Effector CD4-positive, alpha-beta T cell (primary cell): Measurements from ENCODE around the gene VPS13C.
"Not testable (repeated sequence)": the region's sequence is repeated elsewhere in the genome, so short reads cannot be mapped to it uniquely, and the experiment has no call there.

Experiments used
- DNase-seq: peaks from one replicate; pipeline ENCODE4 v3.0.0-alpha.2; 2020

The VPS13C gene

DNA sequence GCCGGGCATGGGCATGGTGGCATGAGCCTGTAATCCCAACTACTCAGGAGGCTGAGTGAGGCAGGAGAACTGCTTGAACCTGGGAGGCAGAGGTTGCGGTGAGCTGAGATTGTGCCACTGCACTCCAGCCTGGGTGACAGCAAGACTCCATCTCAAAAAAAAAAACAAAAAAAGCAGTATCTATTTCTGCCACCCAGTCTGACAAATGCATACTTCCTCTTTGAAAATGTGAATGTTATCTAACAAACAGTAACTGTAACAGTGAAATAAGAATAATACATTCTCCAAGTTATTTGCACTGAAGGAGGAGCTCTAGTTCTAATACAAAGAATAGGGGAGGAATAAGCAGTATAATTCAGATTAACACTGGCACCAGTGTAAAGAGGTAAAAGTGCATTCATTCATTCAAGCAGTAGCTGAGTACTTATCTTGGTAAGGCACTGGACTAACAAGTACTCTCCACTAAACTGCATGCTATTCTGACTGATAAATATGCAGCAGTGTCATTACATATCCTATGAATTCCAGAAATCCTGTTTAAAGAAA is 12.9 kb downstream of the VPS13C start:
- no peak for DNase-seq

DNA sequence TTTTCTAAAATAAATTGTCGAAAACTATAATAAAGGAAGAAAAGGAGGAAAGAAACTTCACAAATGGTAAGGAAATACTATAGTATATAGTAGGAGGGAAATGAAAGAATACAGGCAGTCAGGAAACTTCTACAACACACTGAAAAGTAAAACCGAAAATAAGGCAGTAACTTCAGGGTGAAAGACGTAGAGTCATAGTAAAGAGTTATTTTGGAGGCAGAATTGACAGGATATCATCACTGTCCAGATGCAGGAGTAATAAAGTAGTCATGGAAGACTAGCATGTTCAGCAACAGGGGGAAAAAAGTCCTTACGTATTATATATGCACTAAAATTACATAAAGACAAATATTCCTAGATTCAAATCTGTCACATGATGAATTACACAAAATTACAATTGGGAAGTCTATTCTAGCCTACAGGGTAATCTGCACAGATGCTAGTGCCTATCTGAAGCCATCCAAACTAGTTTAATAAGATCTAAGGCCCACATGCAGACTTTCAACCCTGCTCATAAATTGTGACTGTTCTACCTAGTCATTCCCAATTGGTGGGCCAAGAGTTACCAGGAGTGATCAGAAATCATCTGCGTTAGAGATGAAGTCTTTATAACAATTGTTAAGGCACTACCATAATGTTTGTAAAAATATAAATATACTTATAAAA is 14.0 kb downstream of the VPS13C start:
- no peak for DNase-seq

DNA sequence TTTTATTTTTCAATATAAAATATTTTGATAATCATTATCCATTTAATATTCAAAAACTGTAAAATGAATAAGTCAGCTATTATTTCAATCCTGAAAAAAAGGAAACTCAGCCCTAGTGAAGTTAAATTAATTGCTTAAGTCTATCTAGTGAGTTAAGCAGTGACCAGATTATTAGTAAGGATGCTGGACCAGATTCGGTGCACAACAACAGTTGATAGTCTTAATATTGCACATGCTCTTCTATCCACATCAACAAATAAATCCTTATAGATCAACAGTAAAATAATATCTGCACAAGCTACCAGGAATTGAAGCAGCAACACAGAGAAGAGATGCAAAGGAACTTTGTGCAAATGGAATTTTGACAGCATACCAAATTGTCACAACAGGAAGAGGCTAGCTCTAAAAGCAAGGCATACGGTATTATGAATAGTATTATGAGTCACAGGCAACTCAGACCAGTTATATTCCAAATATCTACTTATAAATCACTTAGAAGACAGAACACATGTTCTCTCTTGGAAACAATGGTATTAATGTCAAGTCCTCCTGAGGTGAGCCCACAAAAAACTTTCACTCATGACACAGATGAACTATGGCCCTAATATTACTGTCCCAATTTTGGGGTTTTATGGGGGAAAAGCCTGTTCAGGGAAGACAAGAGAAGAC is 24.9 kb downstream of the VPS13C start:
- DNase-seq: no peak

DNA sequence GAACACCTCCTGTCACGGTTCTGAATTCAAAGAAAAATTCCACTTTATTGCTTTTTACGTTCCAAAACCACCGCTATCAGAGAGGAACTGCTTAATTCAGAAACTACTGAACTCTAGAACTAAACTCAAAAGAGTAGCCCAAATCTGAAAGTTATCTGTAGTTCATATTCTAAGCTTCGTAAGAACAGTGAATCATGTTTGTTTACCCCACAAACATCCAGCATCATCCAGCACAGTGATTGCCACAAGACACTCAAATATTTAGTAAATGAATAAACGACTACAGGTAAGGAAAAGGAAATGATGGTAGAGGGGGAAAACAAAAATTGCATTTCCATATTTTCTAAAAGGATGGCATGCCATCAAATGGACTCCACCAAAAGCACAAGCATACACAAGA is 32.3 kb downstream of the VPS13C start:
- DNase-seq: no peak

DNA sequence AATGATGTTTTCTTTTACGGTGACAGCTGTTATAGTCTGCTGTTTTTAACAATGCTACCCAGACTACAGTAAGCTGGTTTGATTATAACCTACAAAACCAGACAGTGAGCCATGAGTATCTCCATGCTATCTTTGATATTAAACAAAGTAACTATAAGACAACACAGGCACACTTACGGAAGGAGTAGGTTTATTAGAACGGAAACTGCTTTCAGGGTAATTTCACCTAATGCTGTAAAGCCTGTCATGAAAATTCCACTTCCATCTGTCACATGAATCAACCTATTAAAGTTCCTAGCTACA is 33.0 kb downstream of the VPS13C start:
- no peak for DNase-seq

DNA sequence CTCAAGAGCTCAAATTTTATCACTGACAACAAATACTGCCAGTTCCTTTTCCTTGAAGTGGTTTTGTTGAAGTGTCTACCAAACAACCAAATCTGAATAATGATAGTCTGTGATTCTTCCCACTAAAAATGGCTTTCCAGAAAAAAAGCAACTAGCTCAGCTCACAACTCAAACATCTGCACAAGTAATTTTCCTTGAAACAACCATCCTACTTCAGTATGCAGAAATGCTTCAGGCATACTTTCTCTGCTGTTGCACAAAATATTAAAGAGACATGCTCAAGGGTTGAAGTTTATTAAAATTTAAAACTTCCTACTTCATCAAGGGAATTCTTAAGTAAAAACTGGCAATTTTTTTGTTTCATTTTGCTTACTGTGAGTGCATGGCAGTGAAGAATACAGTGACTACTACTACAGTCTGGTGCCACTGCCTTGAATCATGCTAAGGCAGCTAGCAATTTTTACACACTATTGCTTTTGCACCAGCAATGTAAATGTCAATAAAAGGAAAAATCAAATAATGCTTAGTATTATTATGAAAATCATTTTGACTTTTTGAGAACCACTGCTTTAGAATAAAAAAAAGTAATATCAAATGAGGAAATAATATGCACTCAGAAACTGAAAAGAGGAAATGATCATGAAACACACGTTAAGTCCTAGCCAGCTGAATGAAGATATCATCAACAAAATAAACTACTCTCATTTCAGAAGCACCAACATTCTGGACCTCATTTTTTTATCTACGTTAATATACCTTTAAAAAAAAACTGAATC is 33.6 kb downstream of the VPS13C start:
- DNase-seq: no peak

DNA sequence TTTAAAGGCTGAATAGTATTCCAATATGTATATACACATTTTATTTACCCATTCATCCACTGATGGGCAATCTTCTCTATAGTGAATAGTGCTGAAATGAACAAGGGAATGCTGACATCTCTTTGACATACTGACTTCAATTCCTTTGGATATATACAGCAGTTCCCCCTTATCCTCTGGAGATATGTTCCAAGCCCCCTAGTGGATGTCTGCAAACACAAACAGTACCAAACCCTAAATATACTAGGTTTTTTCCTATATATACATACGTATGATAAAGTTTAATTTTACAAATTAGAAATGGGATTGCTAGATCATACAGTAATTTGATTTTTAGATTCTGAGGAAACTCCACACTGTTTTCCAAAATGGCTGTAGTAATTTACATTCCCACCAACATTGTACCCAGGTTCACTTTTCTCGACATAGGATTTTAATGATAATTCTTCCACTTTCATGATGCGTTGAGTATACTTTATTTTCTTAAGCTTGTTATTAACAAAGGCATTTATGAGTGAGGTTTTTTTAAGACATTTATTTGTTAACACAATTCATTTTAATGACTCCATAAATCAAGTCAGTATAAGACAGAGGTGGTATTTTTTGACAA is 38.2 kb downstream of the VPS13C start:
- DNase-seq: no peak

DNA sequence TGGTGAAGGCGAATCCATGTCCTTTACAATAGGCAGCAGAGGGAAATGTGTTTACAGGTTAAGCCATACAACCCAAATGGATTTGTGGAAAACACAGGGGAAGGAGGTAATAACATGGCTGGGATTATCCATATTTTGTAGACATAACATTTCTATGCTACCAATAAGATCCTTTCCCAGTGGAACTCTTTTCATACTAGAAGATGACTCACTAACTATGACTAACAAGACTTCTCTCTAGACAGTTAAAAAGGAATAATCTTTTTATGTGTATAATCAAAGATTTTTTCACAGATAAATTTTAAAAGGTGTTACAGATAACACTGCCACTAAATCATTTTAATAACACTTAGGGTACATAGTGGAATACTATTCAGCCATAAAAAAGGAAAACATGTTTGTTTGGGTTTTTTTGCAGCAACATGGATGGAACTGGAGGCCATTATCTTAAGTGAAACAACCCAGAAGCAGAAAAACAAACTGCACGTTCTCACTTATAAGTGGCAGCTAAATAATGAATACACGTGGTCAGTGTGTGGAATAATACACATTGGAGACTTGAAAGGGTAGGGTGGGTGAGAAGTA is 39.6 kb downstream of the VPS13C start:
- no peak for DNase-seq

DNA sequence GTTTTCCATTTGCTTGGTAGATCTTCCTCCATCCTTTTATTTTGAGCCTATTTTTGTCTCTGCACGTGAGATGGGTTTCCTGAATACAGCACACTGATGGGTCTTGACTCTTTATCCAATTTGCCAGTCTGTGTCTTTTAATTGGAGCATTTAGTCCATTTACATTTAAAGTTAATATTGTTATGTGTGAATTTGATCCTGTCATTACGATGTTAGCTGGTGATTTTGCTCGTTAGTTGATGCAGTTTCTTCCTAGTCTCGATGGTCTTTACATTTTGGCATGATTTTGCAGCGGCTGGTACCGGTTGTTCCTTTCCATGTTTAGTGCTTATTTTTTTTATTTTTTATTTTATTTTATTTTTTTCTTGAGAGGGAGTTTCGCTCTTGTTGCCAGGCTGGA is 54.9 kb downstream of the VPS13C start:
- DNase-seq: not testable (repeated sequence)

DNA sequence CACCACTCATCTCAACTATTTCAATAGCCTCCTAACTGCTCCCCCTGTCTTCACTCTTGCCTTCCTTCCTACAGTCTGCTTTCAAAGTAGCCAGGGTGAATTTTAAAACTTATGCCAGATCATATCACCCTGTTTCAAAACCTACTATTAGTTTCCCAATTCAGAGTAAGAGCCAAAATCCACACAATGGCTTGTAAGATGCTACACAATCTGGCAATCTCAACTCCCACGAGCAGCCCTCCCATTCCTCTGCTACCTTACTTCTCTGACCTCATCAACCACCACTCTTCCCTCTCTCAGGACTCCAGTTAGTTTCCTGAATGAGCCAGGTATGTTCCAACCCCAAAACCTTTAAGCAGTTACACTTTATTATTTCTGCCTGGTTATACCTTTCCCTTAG is 62.5 kb downstream of the VPS13C start:
- no peak for DNase-seq

DNA sequence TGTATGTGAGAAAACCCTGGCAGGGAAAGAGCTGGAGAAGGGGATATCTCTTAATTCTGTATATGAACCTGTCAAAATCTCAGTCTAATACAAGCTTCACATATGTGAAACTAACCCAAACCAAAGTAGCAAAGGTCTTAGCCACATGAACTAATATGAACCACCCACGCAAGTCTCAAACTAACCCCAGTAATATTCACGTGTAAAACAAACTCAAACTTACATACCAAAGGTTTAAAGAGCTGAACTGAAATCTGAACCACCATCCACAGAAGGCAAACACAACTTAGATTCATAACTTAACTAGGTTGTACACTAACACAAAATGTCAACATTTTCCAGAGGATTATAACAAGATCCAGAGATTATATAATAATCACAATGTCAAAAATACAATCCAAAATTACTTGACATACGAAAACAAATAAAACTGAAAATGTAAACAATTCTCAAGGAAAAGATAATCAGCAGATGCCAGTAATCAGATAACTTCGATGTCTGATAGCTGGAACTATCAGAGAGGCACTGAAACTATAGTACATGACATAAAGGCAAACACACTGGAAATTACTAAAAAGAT is 64.1 kb downstream of the VPS13C start:
- DNase-seq: no peak

DNA sequence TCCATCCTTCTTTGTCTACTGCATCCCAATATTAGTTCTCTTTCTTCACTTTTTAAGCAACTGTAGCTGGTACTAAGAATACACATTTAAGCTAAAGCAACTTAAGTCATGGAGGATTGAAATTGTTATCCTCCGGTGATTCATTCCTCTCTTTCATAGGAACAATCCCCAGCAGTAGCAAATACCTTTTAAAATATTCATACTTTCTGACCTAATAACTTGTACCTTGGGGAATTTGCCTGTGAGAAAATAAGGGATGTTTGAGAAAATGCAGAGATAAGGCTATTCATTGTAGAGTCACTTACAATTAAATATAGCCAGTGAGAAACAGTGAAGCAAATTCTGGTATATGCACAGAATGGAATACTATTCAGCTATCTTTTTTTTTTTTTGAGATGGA is 66.0 kb downstream of the VPS13C start:
- no peak for DNase-seq

DNA sequence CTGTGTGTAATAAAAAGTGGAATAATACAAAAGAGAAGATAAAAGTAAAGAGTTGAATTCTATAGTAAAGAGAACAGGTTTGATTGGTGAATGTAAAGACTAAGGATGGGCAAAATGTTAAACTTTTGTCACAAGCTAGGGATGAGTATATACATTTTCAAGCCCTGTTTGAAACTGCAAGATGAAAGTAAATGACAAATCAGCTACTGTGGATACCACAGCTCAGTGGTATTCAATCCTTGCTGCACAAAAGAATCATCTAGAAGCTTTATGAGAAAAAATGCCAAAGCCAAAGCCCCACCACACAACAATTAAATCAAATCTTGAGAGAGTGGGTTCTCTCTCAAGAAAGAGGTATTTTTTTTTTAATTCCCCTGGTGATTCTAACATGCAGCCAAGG is 67.7 kb downstream of the VPS13C start:
- DNase-seq: no peak

DNA sequence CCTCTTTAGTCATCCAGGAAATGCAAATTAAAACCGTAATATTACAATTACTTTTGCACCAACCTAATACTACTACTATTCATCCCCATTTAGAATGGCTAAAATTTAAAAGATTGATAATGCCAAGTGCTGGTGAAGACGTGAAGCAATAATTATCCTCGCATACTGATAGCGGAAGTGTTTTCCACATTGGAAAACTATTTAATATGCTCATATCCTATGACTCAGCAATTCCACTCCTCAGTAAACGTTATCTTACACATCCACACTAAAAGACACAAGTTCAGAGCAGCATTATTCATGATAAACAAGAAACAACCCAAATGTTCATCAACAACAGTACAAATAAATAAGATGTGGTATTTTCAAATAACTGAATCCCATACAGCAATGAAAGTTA is 70.6 kb downstream of the VPS13C start:
- no peak for DNase-seq

DNA sequence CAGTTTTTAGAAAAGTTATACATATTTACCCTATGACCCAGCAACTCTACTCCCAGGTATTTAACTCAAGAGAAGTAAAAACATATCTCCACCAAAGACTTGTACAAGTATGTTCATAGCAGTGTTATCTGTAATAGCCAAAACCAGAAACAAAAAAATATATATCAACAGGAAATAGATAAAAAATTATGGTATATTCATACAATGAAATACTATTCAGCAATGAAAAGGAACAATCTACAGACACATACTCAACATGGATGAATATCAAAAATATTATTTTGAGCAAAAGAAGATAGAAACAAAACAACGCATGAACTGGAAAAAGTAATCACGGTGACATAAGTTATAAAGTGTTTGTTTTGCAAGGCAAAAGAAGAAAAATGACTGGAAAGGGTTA is 72.4 kb downstream of the VPS13C start:
- DNase-seq: no peak

DNA sequence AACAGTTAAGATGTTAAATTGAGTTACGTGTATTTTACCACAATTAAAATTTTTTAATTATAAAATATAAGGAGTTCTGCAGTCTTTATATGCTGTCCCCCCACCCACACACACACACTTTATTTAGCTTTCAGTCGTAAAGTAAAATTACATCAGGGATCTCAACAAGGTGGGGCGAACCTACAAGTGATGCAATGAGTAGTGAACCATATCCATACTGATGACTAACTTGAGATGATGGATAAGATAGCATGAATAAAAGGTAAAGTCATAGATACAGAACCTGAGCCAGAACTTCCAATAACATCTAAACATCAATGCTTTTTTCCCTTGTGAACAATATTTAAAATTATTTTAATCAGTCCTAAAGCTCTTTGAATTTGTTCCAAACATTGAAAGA is 77.2 kb downstream of the VPS13C start:
- DNase-seq: no peak

DNA sequence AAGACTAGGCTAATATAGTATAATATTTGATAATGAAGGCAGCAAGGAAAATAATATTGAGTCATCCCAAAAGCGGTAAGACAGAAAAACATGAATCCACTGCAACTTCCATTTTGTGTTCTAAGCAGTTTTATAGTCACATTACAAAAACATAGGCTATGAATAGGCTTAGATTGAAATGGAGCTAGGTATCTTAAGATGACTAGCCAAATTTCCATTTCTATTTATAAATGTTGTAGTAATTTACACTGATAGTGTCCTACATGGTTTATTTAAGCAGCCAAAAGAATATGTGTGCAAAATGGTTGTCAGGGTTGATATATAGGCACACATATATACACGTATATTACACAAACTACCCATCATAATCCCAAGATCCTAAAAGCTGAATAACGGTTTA is 82.0 kb downstream of the VPS13C start:
- DNase-seq: no peak

DNA sequence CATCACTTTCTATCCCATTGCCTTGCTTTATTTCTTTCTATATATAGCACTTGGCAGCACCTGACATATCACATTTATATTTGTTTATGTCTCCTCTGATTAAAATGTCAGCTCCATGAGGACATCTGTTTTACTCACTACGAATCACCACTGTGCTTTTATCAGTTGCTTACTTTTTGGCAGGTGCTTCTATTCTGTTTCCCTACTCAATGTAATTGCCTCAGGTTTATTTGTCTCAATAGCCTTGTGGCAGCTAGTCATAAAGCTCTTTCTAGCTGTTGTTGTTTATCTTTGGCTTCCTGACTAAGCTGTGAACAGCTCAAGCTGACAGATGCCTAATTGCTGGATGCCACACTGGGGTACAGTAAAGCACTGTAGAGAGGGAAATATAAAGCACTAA is 85.5 kb downstream of the VPS13C start:
- DNase-seq: no peak

DNA sequence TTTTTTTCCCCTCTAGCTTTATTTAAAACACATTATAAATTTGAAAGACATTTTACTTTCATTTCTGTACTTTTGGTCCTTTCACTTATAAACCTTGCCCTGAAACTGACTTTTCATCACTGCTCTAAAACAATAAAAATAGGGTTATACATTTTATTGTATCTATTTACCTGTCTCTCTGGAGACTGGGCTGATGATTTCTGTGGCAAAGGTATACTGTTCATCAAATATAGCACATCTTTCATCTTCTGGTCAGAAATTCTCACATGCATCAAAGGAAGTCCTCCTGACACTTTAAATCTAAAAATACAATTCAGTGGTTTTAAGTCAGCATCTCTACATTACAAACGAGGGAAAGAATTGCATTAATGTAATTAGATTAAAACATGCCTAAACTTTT is 86.1 kb downstream of the VPS13C start:
- no peak for DNase-seq

DNA sequence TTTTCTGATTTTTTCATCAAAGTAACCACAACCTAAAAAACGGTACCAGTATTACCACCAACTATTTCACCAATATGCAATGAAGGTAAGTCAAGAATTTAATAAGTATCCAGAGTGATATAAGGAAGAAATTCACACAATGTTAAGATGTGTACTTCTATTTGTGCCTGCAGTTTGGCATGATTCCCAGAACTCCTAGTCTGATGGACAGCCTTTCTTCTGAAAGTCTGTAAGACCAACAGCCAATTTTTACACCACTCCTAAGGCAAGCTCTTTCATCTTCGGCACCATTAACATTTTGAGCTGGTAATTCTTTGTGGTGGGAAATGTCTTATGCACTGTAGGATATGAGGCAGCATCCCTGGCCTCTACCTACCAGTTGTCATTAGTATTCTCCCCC is 108.3 kb downstream of the VPS13C start:
- no peak for DNase-seq

DNA sequence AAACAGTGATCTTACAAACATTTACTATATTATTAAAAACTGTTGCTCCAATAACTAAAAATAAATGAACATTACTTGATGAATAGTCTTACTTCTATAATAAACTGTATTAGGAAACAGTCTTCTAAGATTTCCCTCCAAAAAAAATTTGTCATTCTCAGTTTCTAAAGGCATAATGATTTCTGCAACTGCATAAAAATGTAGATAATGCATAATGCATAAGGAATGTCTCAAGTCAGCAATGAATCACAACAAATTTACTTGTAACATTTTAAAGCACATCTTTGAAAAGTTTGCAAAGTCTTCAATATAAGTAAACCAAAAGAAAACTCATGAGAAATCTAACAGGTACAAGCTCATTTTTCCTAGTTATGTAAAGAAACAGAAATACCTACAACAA is 113.5 kb downstream of the VPS13C start:
- no peak for DNase-seq

DNA sequence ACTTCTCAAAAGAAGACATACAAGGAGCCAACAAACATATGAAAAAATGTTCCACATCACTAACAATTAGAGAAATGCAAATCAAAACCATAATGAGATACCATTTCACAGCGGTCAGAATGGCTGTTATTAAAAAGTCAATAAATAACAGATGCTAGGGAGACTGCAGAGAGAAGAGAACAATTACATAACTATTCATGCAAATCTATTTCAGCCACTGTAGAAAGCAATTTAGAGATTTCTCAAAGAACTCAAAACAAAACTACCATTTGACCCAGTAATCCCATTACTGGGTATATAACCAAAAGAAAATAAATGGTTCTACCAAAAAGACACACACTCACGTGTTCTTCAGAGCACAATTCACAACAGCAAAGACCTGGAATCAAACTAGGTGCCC is 116.3 kb downstream of the VPS13C start:
- DNase-seq: no peak

DNA sequence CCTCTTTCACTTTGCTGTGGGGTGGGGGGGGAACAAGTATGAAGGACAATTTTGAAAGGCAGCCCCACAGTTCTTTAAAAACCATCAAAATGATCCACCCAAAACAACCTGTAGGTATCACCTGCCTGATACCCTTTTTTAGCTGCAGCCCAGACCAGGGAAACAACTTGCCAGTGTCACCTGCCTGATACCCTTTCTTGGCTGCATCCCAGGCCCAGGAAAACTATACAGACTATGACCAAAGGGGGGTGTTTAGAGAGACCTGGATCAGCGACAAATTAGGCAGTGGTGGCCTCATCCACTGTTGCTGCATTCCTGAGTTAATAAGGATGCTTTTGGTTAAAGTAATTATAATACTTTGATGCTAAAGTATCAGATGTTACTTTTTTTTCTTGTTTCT is 122.0 kb downstream of the VPS13C start:
- DNase-seq: no peak
